ENCODE data around the gene PDLIM7.
A peak's percentile ranks its signal among the peaks of the same experiment; 100 is the strongest.

PDLIM7 gene

DNA sequence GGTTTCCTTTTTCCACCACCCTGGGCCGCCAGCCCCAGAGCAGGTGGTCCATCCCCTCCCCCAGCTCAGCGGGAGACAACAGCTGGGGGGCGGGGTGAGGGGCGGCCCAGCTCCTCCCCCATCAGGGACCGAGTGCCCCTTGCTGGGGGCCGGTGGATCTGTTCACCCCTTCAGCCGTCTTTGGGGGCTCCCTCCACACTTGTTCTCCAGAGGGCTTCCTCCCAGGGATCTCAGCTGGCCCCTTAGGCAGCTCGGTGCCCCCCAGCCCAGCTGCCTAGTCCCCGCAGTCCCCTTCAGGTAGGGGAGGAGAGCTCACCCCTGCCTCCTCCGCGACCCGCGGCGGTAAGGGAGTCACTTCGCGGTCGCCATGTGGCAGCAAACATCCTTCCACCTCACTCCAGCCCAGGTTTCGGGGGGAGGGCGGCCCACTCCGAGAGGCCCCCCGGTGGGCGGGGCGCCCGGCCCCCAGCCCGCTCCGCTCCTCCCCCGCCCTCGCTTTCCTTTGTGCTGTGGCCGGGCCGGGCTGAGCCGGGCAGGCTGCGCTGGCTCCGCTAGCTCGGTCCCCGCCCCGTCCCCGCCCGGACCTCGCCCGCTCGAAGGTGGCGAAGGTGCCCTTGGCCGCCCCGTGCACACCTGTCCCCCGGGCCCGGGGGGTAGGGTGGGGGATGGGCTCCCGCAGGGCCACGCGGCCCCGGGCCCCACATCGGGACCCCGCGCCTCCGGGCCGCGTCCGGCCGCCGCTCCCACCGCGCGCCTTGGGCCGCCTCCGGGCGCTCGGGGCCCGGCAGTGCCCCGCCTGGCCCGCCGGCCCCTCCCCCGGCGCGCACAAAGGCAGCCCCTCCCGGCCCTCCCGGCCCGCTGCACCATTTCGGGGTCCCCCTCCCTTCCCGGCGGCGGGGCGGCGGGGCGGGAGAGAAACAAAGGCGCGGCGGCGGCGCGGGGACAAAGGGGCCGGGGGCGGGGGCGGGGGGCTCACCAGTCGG, 24.7 kb downstream of the PDLIM7 start:
- no peak for DNase-seq

DNA sequence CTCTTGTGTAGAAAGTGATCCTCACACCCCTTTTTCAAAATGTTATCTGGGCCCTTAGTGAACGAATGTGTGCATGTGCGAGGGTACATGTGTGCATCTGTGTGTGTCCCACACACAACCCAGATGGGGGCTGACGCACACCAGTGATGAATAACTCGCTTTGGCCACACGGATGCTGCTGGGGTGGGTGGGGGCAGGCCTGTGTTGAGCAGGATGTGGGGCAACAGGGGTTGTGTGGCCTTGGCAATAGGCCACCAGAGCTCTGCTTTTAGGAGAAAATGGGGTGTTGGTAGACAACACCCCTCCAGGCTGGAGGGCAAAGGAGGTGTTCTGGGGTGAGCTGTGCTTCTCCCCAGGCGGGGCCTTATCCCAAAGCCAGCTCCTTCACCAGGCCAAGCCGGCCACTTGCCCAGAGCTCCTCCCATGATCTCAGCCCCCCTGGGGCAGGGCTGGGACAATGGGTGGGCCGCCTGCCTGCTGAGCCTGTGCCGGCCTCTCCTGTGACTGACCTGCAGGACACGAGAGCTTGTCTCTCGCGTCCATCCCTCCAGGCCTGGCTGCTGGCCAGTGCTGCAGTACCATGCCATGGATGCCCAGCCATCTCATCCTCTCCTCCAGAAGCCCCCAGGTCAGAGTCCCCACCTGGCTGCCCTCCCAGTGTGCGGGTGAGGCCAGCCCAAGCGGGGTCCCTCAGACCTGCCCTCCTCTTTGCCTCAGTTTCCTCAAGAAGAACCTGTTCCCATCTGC, 25.6 kb downstream of the PDLIM7 start:
- DNase-seq: no peak

DNA sequence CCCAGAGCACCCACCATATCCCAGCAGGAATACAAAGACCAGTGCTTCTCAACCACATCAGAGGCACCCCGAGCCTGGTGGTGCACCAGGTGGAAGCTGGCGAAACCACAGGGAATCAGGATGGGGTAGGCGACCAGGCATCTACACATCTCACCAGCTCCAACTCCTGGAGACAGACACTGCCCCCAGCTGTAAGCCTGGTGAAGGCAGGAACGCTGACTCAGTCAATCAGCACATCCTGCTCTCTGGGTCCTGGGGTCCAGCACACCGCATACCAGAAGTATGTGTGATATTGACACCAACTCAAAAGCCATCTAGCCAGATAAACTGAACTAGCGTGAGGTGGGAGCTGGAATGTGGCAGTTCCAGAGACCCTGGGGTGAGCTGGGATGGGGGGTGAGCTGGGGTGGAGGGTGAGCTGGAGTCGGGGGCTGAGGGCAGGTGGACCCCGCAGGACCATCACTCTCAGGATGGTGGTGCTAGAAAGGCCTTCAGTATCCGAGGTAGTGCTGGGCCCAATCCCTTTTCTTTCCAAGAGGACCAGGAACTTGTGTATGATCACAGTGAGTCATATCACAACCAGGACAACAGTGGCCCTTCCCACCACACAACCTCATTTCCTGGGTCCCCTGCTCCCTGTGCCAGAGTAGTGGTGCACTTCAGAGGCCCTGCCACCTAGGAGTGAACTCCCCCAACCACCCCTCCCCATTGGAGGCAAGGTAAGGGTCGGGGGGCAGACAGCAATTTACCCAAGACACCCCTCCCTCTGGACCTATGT, 26.5 kb downstream of the PDLIM7 start:
- no peak for DNase-seq

DNA sequence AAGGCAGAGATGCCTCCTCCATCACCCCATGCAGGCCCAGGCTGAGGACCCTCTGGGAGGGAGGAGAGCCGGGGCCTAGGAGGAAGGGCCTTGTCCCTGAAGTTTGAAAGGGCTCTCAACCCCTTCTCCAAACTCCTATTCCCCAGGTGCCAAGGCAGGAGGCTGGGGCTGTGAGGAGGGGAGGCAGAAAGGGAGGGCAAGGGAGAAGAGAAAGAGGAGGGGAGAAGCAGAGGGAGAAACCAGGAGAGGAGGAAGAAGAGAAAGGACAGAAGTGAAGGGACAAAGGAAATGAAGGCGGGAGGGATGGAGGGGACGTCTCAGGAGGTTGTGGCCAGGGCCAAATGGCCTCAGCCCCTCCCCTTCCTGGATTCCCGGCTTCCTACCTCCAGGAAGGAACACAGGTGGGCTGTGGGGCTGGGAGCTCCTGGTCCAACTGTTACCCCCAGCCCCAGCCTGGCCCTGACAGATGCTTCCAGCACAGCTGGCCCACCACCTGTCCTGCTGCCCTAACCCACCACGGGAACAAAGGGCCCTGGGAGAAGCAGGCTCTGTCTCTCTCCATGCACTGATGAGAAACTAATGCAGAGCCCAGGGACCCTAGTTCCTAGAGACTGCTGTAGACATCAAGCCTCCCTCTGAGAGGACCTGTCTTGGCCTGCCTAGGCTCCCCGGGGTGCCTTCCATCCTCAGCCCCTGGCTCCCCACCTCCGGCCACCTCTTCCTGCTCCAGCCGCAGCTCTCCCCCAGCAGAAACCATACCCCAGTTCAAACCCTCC, 27.5 kb downstream of the PDLIM7 start:
- no peak for DNase-seq

DNA sequence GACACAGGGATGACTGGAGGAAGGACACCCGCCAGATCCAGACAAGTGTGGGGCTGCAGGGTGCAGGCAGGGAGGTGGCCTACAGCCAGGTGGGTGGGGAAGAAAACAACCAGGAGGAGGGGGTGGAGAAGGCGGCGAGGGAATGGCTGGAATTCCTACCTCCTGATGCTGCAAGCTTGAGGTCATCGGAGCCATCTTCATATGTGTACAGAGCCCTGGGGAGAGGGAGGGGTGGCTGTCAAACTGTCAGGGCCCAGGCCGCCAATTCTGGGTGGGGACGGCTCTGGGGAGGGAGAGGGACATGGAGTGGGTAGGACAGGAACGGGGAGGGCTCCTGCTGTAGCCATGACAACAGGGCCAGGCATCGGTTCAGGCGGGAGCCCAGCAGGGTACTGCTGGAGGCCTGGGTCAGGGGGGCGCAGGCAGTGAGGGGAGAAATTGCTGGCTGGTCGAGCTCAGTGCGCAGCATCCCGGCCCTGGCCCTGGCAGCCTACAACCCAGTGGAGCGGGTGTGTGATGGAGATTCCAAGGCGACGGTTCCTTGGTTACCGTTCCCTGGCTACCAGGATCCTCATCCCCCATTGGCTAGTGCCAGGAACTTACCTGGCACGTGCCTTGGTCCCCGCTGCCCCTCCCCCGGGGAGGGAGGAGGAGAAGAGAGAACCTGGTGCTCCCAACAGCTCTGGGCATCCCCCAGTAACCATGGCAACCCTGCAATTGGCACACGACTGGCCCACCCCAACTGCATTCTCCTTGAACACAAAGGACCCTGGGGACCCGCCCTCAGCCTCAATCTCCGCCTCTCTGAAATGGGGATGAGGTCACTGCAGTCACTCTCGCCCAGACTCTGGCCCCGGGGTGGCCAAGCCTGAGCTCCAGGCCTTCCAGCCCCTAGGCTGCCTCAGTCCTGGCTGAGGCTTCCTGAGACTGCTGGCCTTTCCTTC, 28.4 kb downstream of the PDLIM7 start:
- DNase-seq: no peak

DNA sequence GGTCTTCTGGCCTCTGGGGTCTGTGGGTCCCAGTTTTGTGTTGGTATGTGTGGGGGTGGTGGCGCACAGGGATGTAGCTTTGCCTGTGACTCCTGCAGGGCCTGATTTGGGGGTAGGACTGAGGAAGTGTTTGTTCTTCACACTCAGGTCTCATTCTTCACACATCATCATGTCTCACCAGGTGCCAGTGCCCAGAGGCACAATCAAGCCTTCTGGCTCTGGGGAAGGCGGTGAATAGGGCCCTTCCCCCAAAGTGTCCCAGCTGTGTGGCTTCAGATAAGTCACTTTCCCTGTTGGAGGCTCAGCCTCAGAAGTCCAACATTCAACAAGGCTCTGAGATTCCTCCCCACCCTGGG, 29.1 kb downstream of the PDLIM7 start:
- DNase-seq: no peak

DNA sequence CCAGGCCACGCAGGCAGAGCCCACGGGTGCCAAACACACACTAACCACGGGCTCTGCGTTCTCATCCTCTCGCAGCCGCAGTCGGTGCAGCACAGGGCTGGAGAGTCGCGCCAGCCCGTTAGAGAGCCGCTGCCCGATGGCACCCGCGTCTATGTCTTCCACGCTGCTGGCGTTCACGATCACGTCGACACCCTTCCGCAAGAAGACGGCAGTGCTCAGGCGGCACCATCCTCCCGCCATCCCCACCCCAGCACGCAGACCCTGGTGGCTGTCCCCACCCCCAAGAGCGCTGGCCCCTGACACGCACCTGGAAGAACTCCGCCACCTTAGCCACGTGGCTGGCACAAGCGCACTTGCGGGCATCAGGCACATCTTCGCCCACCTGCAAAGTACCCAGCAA, 30.0 kb downstream of the PDLIM7 start:
- no peak for DNase-seq

DNA sequence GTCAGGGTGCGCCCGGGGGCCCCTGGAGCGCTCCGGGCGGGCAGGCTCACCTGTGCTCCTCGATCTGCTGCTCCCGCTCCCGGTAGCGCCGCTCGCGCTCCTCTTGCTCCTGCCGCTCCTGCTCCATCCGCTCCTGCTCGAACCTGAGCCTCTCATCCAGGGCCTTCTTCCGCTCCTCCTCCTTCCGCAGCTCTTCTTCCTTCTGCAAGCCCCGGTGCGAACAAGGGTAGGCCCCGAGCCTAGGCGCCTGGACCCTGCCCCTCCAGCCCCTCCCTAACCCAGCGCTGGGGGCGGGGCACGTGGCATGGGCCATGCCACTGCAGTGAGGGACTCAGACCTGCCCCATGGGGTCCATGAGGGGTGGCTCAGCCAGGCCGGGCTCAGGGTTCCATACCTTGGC, 30.5 kb downstream of the PDLIM7 start:
- no peak for DNase-seq

DNA sequence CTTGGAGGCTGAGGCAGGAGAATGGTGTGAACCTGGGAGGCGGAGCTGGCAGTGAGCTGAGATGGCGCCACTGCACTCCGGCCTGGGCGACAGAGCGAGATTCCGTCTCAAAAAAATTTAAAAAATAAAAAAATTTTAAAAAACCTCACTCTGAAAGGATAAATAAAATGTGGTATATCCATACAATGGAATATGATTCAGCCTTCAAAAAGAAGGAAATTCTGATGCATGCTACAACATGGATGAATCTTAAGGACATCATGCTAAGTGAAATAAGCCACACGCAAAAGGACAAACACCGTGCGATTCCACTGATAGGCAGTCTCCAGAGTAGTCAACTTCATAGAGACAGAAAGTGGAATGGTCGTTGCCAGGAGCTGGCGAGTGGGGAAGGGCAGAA, 32.4 kb downstream of the PDLIM7 start:
- DNase-seq: no peak

DNA sequence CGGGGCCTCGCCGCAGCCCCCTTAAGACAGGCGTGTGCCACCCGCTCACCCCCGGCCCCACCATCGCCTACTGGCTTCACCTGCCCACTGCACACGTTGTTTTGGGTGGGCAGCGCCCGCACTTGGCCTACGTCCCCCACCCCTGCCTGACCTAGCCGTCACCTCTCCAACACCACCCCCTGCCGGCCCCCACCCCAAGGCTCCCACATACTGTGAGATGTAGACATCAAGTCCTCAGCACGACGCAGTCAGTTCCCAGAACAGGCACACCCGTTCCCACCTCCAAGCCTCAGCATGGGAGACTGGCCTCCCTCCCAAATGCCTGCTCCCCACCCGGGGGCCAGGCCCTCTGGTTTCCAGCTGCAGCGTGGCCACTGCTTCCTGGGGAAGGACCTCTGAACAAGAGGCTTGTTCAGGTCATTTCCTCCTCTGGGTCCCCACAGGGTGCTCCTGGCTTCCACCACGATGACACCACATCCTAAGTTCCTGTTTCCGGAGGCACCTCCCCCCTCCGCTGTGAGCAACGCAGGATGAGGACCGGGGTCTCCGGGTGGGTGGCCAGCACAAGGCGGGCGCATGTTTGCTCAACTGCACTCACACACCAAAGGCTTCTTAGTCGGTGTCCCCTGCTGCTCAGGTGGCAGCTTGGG, 35.3 kb downstream of the PDLIM7 start:
- DNase-seq: no peak

DNA sequence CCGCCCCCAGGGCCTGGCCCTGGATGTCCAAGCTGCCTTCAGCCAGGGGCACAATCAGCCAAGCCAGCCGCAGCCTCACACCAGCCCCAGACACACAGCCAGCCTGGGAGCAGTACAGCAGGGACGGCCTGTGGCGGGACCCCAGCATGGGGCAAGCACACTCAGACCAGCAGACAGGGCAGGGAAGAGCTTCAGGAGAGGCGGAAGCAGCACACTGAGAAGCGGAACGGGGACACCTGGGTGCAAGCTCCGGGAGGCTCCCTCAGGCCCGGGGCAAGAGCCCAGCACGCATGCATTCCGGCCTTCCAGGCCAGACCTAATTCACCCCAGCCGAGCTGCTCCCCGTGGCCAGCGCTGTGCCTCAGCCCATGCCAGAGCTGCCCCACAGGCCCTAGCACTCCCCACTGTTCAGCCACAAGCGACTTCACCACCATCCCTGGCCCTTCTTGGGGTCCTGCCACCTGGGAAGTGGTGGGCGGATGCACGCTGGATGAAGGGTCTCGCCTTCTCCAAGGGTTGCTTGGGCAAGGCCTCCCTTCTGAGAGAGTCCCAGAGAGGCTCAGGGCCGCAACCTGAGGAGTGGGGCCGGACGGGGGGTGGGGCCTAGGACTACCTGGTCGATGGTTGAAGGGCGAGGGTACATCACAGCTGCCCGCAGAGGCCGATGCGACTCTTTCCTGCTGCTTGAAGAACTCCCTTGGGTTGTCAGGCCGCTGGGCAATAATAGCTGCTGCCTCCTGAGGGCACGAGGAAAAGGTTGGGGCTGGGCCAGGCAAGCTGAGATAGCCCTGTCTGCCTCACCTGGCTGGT, 37.4 kb downstream of the PDLIM7 start:
- no peak for DNase-seq

DNA sequence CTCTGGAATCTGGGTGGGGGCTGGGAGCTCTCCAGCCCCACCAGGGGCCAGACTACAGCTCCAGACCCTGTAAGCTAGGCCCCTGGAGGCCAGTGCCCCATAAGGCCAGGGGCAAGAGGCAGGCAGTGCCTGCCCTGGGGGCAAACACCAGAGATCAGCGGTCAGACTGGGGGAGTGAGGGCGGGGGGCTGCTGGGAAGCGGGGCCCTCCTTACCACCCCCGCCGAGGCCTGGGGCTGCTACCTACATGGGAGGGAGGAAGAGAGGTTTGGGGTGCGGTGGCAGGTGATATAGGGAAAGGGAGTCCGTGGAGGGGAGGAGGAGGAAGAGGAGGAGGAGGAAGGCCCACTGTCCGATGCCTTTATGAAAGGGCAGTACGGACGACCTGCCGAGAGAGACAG, 38.0 kb downstream of the PDLIM7 start:
- DNase-seq: no peak

DNA sequence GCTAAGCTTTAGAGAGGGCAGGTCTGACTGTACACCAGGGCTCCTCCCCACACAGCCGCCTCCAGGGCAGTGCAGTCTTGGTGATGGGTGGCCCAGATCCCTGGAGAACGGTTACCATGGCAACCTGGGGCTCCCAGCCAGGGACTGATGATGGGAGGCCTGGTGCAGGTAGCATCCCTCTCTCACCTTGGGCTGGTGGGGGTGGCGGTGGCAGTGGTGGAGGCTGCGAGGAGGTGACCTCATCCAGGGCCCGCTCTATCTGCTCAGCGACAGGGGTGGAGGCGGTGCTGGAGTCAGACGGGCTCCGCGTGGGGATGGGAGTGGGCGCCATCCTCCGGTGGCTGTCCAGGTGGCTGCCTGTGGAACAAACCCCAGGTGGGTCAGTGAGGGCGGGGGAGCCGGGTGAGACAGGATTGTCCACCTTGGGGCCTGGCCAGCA, 38.5 kb downstream of the PDLIM7 start:
- DNase-seq: no peak

DNA sequence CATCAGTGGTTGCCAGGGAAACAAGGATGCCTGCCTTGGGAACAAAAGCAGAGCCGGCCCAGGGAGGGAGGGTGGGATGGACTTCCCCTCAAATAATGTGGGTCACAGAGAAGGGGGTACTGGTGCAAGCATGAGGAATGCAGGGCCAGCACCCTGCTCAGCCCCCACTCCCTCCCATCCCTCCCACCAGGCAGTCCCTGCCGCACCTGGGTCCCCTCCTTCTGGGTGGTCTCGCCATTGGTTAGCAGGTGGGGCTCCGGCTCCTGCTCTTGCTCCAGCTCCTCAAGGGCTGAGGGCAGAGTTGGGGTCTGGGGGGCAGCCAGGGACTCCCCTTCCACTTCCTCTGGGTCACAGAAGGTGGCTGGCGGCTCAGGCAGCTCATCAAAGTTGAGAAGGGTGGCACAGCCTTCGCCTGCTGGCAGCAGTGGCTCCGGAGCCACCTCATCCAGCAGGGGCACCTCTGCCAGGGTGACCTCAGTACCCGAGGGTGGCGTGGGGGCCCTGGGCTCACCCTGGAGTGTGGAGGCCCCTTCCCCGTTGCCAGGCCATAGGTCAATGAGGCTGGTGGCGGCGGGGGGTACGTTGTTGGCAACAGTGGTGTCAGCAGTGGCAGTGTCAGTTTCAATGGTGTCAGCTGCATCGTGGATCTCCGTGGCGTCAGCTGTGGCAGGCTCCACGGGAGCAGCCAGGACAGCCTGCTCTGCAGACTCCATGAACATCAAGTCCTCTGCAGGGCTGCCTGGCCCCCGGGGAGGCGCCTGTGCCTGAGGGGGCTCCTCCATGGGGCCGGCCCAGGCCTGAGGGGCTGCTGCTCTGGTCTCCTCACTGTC, 39.3 kb downstream of the PDLIM7 start:
- DNase-seq: no peak

DNA sequence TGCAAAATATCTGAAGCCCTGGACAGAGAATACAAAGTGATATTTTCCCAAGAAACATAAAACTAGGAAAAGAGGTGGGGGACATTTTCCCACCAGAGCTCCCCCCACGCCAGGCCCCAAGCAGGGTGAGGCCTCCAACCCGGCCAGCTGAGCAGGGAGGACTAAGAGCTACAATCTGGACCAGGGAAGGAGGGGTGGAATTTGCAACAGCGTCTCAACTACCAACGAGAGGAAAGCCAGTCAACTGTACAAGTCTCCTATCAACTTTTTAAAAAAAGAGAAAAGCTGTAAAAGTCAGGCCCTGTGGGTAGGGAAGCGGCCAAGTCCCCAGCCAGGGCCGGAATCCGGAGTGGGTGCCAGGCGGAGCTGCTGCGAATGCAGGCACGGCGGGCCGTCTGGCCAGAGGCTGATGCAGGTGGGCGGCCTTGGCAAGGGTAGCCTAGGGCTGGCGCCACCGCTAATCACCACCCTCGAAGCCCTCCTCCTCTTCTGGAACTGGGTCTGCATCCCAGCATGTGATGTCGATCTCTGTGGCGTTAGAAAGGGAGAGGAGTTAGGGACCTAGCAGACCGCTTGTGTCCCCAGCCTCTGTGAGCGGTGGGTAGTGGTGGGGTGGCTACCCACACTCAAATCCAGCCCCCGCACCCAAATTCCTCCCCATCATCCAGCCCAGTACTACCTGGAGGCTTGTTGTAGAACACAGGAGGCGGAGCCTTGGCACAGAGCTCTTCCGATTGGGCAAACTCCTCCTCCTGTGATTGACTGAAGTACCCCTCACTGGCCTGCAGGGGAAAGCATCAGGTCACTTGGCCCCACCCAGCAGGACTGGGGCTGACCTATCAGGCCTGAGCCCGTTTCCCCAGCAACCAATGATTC, 40.2 kb downstream of the PDLIM7 start:
- peak; percentile 89 for DNase-seq

DNA sequence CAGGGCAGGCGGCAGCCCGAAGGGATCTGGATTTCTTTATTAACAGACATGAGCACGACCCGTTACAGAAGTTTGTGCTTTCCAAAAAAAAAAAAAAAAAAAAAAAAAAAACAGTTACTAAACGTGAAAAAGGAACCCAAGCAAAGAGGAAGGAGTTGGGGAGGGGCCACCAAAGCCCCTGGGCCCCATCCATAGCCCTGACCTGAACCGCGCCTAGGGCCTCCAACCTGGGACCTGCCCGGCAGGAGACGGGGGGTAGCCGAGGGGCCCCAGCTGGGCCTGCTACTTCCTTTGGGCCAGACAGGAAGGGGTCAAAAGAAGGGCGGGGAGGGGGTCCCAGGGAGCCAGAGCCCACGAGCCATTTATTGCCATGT, 40.8 kb downstream of the PDLIM7 start:
- DNase-seq: no peak

DNA sequence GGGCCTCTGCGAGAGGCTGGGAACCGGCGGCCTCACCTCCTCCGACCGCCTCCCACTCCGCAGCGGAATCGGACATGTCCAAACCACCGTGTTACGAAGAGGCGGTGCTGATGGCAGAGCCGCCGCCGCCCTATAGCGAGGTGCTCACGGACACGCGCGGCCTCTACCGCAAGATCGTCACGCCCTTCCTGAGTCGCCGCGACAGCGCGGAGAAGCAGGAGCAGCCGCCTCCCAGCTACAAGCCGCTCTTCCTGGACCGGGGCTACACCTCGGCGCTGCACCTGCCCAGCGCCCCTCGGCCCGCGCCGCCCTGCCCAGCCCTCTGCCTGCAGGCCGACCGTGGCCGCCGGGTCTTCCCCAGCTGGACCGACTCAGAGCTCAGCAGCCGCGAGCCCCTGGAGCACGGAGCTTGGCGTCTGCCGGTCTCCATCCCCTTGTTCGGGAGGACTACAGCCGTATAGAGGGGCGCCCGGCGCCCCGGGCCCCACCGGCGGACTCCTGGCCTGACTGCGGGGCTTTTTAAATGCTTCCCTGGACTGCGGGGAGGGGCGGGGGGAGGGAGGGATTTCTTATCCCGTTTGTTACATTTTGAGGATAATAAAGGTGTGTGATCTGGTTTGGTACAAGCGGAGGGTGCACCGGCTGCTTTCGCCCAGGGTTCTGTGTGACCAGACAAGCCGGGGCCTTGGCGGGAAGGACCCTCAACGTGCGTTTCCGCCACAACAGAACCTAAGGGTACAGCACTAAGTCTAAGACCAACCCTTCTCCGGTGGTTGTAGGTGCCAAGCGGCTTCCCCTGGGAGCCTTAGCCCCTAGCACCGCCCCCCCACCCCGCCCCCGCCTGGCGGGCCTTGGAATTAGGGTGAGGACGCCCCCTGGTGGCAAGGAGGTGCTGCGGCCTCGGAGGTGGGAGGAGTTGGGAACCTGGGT, 41.5 kb downstream of the PDLIM7 start:
- peak; percentile 45 for DNase-seq
